Osteoblast (primary cell): Measurements from ENCODE around the gene KIF13A. TPM values are rescaled to one million over a fixed set of nuclear protein-coding genes. Genes with fewer than 3 reads are reported as not detected.
"Not testable (repeated sequence)": the region's sequence is repeated elsewhere in the genome, so short reads cannot be mapped to it uniquely, and the experiment has no call there.

ENCODE experiments used
- DNase-seq: peaks from one replicate; pipeline ENCODE4 v3.0.0; 2011; ENCODE audit warnings: low spot score, mixed read lengths; ENCODE audit not compliant: insufficient read length; ENCODE audit errors: missing footprints
- H2AFZ ChIP-seq: 2 replicates; pipeline ENCODE4 v1.6.0; 2011; ENCODE audit warnings: mild to moderate bottlenecking, low read length
- H3K27ac ChIP-seq: 2 replicates; pipeline ENCODE4 v1.5.1; 2011; ENCODE audit warnings: mild to moderate bottlenecking, low read depth, low read length, moderate library complexity
- H3K27me3 ChIP-seq: 2 replicates; pipeline ENCODE4 v1.6.0; 2012; ENCODE audit warnings: mild to moderate bottlenecking, control low read depth, inconsistent platforms, low read length, moderate library complexity; ENCODE audit not compliant: insufficient read depth
- H3K36me3 ChIP-seq: 2 replicates; pipeline ENCODE4 v1.5.1; 2011; ENCODE audit warnings: mild to moderate bottlenecking, low read length, control low read depth, moderate library complexity; ENCODE audit not compliant: insufficient read depth
- H3K4me1 ChIP-seq: 2 replicates; pipeline ENCODE4 v1.5.1; 2011; ENCODE audit warnings: mild to moderate bottlenecking, low read length, control low read depth, moderate library complexity; ENCODE audit not compliant: insufficient read depth
- H3K4me2 ChIP-seq: 2 replicates; pipeline ENCODE4 v1.6.0; 2011; ENCODE audit warnings: mild to moderate bottlenecking, low read length; ENCODE audit not compliant: insufficient read depth
- H3K4me3 ChIP-seq: fragments of 200-600 bp; sonication (generic); 3 replicates; pipeline ENCODE4 v1.5.1; 2012; ENCODE audit warnings: mild to moderate bottlenecking, low read length, inconsistent platforms; ENCODE audit not compliant: insufficient read depth
- H3K79me2 ChIP-seq: 2 replicates; pipeline ENCODE4 v1.6.0; 2012; ENCODE audit warnings: mild to moderate bottlenecking, low read length, control low read depth, inconsistent platforms; ENCODE audit not compliant: insufficient read depth
- H3K9me3 ChIP-seq: 2 replicates; pipeline ENCODE4 v1.5.1; 2011; ENCODE audit warnings: low read depth, low read length, control low read depth
- H4K20me1 ChIP-seq: 2 replicates; pipeline ENCODE4 v1.6.0; 2012; ENCODE audit warnings: mild to moderate bottlenecking, low read length, control low read depth; ENCODE audit not compliant: insufficient read depth
- total RNA-seq: library from RNA; depleted of rRNA; stranded (reverse); fragments of >200 nt; gene quantifications from 2 replicates; pipeline ENCODE4 v1.2.3, GENCODE V29; 2012
- TF ChIP-seq, protein P1 (sequence below): IDR thresholded peaks from 2 replicates; pipeline ENCODE4 v1.5.1; 2011; ENCODE audit warnings: mild to moderate bottlenecking, low read depth, low read length, moderate library complexity; ENCODE audit errors: extremely low read depth

Gene KIF13A
- total RNA-seq, 1 donor: 61.5 TPM

DNA sequence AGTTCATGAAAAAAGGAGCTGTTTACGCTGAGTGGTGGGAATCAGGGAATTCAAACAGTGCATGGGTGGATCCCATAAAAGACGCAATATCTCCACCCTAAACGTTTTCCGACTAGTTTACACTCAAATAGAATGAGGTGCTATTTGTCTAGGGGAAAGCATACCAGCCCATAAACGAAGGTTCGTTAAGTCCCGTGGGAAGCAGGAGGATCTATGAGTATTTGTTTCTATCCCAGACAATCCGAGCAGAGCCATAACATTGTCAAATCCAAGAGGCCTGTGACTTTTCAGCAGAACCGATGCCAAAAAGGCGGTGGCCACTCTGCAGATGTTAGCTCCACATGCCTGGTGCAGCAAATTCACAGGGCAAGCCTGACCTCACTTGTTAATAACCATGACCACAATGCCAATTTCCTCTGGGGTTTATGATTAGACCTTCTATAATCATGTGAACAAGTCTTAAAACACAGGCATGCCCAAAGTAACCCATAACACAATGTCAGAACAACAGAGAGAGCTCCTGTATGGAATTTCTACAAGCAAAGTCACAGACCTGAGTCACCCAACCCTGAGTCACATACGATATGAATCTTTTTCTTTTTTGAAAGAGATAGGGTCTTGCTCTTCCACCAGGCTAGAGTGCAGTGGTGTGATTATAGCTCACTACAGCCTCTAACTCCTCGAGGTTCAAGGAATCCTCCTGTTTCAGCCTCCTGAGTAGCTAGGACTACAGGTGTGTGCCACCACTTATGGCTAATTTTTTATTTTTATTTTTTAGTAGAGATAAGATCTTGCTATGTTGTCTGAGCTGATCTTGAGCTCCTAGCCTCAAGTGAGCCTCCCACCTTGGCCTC, 123.3 kb downstream of the KIF13A start:
- Histone ChIP-seq H3K4me2 (peak overlapping the region; percentile 37), H3K27me3 (no peaks in the 10 kb centered on the region), H3K4me3 (no peak overlapping the region), H3K4me1 (peaks cover 58% of the 10 kb centered on the region), H3K9me3 (no peaks in the 10 kb centered on the region), H3K27ac (peak overlapping the region; percentile 95), H4K20me1 (no peaks in the 10 kb centered on the region), H2AFZ (no peak overlapping the region), H3K79me2 (peaks cover under 1% of the 10 kb centered on the region), H3K36me3 (no peaks in the 10 kb centered on the region)
- peak; percentile 83 for DNase-seq
- TF ChIP-seq, protein P1, sequence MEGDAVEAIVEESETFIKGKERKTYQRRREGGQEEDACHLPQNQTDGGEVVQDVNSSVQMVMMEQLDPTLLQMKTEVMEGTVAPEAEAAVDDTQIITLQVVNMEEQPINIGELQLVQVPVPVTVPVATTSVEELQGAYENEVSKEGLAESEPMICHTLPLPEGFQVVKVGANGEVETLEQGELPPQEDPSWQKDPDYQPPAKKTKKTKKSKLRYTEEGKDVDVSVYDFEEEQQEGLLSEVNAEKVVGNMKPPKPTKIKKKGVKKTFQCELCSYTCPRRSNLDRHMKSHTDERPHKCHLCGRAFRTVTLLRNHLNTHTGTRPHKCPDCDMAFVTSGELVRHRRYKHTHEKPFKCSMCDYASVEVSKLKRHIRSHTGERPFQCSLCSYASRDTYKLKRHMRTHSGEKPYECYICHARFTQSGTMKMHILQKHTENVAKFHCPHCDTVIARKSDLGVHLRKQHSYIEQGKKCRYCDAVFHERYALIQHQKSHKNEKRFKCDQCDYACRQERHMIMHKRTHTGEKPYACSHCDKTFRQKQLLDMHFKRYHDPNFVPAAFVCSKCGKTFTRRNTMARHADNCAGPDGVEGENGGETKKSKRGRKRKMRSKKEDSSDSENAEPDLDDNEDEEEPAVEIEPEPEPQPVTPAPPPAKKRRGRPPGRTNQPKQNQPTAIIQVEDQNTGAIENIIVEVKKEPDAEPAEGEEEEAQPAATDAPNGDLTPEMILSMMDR: no peak

DNA sequence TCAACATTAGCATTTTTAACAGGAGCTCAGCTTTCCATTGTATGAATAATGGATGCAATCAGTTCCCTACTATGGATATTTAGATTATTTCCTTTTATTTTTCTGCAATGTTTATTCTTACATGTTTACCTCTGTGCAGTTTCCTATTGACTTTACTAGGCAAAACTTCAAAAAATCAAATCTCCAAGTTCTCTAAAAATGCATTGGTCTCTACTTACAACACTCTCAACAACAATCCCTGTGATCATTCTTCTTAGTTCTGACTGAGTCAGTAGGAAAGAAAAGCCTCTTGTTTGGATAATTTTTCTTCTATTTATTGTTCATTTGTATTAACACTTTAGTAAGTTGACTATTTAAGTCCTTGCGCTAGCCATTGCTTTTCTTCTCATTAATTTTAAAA, 126.1 kb downstream of the KIF13A start:
- Histone ChIP-seq H3K27me3 (no peaks in the 10 kb centered on the region), H3K4me3 (no peak overlapping the region), H3K9me3 (no peaks in the 10 kb centered on the region), H2AFZ (no peak overlapping the region), H3K4me2 (no peak overlapping the region), H4K20me1 (no peaks in the 10 kb centered on the region), H3K4me1 (peaks cover 32% of the 10 kb centered on the region), H3K36me3 (no peaks in the 10 kb centered on the region), H3K27ac (no peak overlapping the region), H3K79me2 (no peaks in the 10 kb centered on the region)
- TF ChIP-seq, protein P1: no peak
- DNase-seq: no peak

DNA sequence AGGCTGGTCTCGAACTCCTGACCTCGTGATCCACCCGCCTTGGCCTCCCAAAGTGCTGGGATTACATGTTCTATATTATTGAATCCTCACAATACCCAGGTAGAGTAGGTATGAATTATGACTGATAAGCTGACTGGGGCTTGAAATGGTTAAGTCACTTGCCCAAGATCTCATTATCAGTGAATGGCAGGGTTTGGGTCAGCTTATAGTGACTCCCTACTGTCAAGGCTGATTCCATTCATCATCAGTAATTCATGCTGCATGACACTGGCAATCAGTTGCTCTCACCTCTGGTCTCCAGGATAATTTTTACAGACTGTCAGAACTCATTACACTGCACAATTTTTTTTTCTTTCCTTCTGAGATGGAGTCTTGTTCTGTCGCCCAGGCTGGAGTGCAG, 127.6 kb downstream of the KIF13A start:
- Histone ChIP-seq H3K4me1 (peaks cover 17% of the 10 kb centered on the region), H3K27me3 (no peaks in the 10 kb centered on the region), H3K4me3 (no peak overlapping the region), H4K20me1 (no peaks in the 10 kb centered on the region), H3K27ac (no peak overlapping the region), H2AFZ (no peak overlapping the region), H3K36me3 (peaks cover 9% of the 10 kb centered on the region), H3K4me2 (no peak overlapping the region), H3K79me2 (no peaks in the 10 kb centered on the region), H3K9me3 (no peaks in the 10 kb centered on the region)
- TF ChIP-seq, protein P1: no peak
- DNase-seq: no peak

DNA sequence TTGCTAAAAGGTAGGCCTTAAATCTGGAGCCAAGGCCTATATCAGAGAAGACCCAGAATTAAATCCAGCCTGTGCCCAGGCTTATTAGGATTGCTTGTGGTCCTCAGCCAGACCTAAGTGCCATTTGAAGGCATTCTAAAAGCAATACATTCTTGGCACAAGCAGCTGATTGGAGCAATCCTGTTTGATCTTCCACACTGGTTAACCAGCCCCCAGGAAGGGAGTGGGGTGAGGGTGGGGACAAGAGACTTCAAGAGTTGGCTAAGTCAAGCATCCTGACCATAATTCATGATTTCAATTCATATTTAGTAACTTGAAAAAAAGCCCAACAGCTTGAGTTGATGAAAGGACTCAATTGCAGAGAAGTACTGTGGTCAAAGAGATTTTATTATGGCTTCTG, 128.9 kb downstream of the KIF13A start:
- H4K20me1 ChIP-seq: no peaks in the 10 kb centered on the region
- H3K4me2 ChIP-seq: no peak overlapping the region
- no peaks in the 10 kb centered on the region for H3K79me2 ChIP-seq
- no peak overlapping the region for H3K4me3 ChIP-seq
- H3K9me3 ChIP-seq: no peaks in the 10 kb centered on the region
- H3K27ac ChIP-seq: no peak overlapping the region
- no peak for DNase-seq
- no peak overlapping the region for H2AFZ ChIP-seq
- no peaks in the 10 kb centered on the region for H3K27me3 ChIP-seq
- TF ChIP-seq, protein P1: no peak
- H3K4me1 ChIP-seq: peaks cover 4% of the 10 kb centered on the region
- H3K36me3 ChIP-seq: peaks cover 11% of the 10 kb centered on the region

DNA sequence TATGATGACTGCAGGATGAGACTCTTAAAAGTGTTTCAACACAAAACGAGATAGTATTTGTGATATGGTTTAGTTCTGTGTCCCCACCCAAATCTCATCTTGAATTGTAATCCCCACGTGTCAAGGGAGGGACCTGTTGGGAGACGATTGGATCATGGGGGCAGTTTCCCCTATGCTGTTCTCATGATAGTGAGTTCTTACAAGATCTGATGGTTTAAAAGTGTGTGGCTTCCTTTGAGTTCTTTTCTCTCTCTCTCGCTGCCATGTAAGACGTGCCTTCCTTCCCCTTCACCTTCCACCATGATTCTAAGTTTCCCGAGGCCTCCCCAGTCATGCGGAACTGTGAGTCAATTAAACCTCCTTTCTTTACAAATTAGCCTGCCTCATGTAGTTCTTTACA, 130.2 kb downstream of the KIF13A start:
- not testable (repeated sequence) for H3K9me3 ChIP-seq, H3K27ac ChIP-seq, H3K4me1 ChIP-seq, H3K27me3 ChIP-seq, H4K20me1 ChIP-seq, H3K79me2 ChIP-seq, DNase-seq, H3K4me2 ChIP-seq, H3K4me3 ChIP-seq, H2AFZ ChIP-seq
- peaks cover 11% of the 10 kb centered on the region for H3K36me3 ChIP-seq
